HEK293 (cell line): ENCODE data around the gene SP3.

Experiments
- CTCF ChIA-PET: fragments of 350-600 bp; formaldehyde crosslinking; extraction: SDS; loops from one replicate; lab custom pipeline; 2021; ENCODE audit warnings: antibody characterized with exemption; lab: Yijun Ruan, JAX
- POLR2A ChIA-PET: fragments of 300-600 bp; formaldehyde crosslinking; extraction: SDS; loops from one replicate; lab custom pipeline; 2020; ENCODE audit warnings: antibody characterized with exemption, inconsistent platforms; lab: Yijun Ruan, JAX
- H3K27ac ChIP-seq: fragments of 200-500 bp; sonication (Bioruptor generic); 2 replicates; pipeline ENCODE4 v1.5.1; 2014; ENCODE audit warnings: low read depth, low read length, control low read depth, inconsistent platforms; ENCODE audit errors: extremely low read depth
- H3K36me3 ChIP-seq, 2 experiments: fragments of 200-500 bp in 1 of 2; sonication (Bioruptor generic) in 1 of 2; 1 replicate in 1 of 2; 2 replicates in 1 of 2; pipeline ENCODE4 v1.5.1; 2014 to 2017; ENCODE audit warnings: inconsistent platforms in 2 of 2, low read length in 2 of 2; ENCODE audit not compliant: control insufficient read depth in 2 of 2, insufficient read depth in 1 of 2
- H3K4me1 ChIP-seq: fragments of 200-500 bp; sonication (Bioruptor generic); 2 replicates; pipeline ENCODE4 v1.5.1; 2014; ENCODE audit warnings: mild to moderate bottlenecking, low read length, inconsistent platforms; ENCODE audit not compliant: control insufficient read depth, insufficient read depth
- H3K4me3 ChIP-seq: 2 replicates; pipeline ENCODE4 v1.5.1; 2011; ENCODE audit warnings: low read depth, mild to moderate bottlenecking, control low read depth, low read length, moderate library complexity
- H3K9me3 ChIP-seq: fragments of 200-500 bp; sonication (Bioruptor generic); 2 replicates; pipeline ENCODE4 v1.5.1; 2014; ENCODE audit warnings: low read depth, low read length, inconsistent platforms; ENCODE audit not compliant: control insufficient read depth, insufficient read depth
- KLF9 ChIP-seq: fragments of 450-650 bp; formaldehyde crosslinking; IDR thresholded peaks from 2 replicates; pipeline ENCODE4 v1.5.1; 2016; ENCODE audit warnings: missing biosample characterization, missing genetic modification characterization, low read depth
- TCF7L2 ChIP-seq: IDR thresholded peaks from 2 replicates; pipeline ENCODE4 v1.6.1; 2011; ENCODE audit warnings: low read depth, mild to moderate bottlenecking, inconsistent platforms, low read length, moderate library complexity, borderline replicate concordance
- TRIM28 ChIP-seq: IDR thresholded peaks from 2 replicates; pipeline ENCODE4 v1.6.1; 2011; ENCODE audit warnings: low read length, control low read depth, borderline replicate concordance
- ZNF133 ChIP-seq: fragments of 450-650 bp; formaldehyde crosslinking; IDR thresholded peaks from 2 replicates; pipeline ENCODE4 v1.5.1; 2016; ENCODE audit warnings: missing biosample characterization, missing genetic modification characterization
- ZNF202 ChIP-seq: fragments of 450-650 bp; formaldehyde crosslinking; IDR thresholded peaks from 2 replicates; pipeline ENCODE4 v1.5.1; 2016; ENCODE audit warnings: missing biosample characterization, missing genetic modification characterization, borderline replicate concordance
- ZNF37A ChIP-seq: fragments of 450-650 bp; IDR thresholded peaks from 2 replicates; pipeline ENCODE4 v1.5.1; 2018; ENCODE audit warnings: missing biosample characterization, missing genetic modification characterization
- ZNF843 ChIP-seq: fragments of 450-650 bp; formaldehyde crosslinking; IDR thresholded peaks from 2 replicates; pipeline ENCODE4 v1.5.1; 2016; ENCODE audit warnings: missing biosample characterization, missing genetic modification characterization
- TF ChIP-seq, protein P1 (sequence below): fragments of 450-650 bp; formaldehyde crosslinking; IDR thresholded peaks from 2 replicates; pipeline ENCODE4 v1.5.1; 2017; ENCODE audit warnings: missing biosample characterization, missing genetic modification characterization
- TF ChIP-seq, protein P2 (sequence below): fragments of 450-650 bp; formaldehyde crosslinking; IDR thresholded peaks from 2 replicates; pipeline ENCODE4 v1.5.0; 2017; ENCODE audit warnings: missing biosample characterization, missing genetic modification characterization, borderline replicate concordance
- TF ChIP-seq, protein P3 (sequence below): fragments of 450-650 bp; formaldehyde crosslinking; IDR thresholded peaks from 2 replicates; pipeline ENCODE4 v1.5.1; 2017; ENCODE audit warnings: missing biosample characterization, missing genetic modification characterization
- TF ChIP-seq, protein P4 (sequence below): fragments of 450-650 bp; formaldehyde crosslinking; IDR thresholded peaks from 2 replicates; pipeline ENCODE4 v1.5.1; 2016; ENCODE audit warnings: missing biosample characterization, missing genetic modification characterization
- TF ChIP-seq, protein P5 (sequence below): fragments of 450-650 bp; formaldehyde crosslinking; optimal IDR thresholded peaks from 2 replicates; pipeline ENCODE3; 2016; ENCODE audit warnings: missing biosample characterization, mild to moderate bottlenecking, missing genetic modification characterization

Gene SP3

DNA sequence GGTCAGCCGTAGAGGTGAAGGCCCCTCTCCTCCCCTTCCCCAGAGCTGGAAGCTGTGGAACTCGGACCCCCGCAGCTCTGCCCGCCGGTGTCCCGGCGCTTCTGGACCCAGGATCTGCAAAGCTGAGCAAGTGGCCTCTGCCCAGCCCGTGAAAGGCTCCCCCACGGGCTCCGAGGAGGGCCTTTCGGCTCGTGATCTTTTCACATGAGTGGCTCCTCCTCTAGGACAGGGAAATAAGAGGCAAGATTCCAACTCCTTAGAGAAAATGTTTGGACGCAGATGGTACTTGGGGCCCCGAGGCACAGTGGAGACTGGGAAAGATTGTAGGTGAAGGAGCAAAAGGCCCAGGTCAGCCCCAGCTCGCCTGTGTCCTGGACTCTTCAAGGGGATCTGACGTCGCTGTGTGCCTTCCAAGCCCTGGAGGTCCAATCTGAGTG is 48.2 kb upstream of the SP3 start (continued):
- TF ChIP-seq, protein P1, sequence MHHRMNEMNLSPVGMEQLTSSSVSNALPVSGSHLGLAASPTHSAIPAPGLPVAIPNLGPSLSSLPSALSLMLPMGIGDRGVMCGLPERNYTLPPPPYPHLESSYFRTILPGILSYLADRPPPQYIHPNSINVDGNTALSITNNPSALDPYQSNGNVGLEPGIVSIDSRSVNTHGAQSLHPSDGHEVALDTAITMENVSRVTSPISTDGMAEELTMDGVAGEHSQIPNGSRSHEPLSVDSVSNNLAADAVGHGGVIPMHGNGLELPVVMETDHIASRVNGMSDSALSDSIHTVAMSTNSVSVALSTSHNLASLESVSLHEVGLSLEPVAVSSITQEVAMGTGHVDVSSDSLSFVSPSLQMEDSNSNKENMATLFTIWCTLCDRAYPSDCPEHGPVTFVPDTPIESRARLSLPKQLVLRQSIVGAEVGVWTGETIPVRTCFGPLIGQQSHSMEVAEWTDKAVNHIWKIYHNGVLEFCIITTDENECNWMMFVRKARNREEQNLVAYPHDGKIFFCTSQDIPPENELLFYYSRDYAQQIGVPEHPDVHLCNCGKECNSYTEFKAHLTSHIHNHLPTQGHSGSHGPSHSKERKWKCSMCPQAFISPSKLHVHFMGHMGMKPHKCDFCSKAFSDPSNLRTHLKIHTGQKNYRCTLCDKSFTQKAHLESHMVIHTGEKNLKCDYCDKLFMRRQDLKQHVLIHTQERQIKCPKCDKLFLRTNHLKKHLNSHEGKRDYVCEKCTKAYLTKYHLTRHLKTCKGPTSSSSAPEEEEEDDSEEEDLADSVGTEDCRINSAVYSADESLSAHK (tag by site-specific recombination), result no peak
- TF ChIP-seq, protein P2, sequence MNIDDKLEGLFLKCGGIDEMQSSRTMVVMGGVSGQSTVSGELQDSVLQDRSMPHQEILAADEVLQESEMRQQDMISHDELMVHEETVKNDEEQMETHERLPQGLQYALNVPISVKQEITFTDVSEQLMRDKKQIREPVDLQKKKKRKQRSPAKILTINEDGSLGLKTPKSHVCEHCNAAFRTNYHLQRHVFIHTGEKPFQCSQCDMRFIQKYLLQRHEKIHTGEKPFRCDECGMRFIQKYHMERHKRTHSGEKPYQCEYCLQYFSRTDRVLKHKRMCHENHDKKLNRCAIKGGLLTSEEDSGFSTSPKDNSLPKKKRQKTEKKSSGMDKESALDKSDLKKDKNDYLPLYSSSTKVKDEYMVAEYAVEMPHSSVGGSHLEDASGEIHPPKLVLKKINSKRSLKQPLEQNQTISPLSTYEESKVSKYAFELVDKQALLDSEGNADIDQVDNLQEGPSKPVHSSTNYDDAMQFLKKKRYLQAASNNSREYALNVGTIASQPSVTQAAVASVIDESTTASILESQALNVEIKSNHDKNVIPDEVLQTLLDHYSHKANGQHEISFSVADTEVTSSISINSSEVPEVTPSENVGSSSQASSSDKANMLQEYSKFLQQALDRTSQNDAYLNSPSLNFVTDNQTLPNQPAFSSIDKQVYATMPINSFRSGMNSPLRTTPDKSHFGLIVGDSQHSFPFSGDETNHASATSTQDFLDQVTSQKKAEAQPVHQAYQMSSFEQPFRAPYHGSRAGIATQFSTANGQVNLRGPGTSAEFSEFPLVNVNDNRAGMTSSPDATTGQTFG, result no peak
- TF ChIP-seq TCF7L2, result no peak
- TF ChIP-seq ZNF133 (tag by site-specific recombination), result no peak
- TF ChIP-seq TRIM28, result no peak
- no peak for TF ChIP-seq ZNF37A (tag by site-specific recombination)
- no peak for TF ChIP-seq KLF9 (tag by site-specific recombination)
- TF ChIP-seq, protein P3, sequence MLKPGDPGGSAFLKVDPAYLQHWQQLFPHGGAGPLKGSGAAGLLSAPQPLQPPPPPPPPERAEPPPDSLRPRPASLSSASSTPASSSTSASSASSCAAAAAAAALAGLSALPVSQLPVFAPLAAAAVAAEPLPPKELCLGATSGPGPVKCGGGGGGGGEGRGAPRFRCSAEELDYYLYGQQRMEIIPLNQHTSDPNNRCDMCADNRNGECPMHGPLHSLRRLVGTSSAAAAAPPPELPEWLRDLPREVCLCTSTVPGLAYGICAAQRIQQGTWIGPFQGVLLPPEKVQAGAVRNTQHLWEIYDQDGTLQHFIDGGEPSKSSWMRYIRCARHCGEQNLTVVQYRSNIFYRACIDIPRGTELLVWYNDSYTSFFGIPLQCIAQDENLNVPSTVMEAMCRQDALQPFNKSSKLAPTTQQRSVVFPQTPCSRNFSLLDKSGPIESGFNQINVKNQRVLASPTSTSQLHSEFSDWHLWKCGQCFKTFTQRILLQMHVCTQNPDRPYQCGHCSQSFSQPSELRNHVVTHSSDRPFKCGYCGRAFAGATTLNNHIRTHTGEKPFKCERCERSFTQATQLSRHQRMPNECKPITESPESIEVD (tag by site-specific recombination), result no peak
- TF ChIP-seq, protein P4, sequence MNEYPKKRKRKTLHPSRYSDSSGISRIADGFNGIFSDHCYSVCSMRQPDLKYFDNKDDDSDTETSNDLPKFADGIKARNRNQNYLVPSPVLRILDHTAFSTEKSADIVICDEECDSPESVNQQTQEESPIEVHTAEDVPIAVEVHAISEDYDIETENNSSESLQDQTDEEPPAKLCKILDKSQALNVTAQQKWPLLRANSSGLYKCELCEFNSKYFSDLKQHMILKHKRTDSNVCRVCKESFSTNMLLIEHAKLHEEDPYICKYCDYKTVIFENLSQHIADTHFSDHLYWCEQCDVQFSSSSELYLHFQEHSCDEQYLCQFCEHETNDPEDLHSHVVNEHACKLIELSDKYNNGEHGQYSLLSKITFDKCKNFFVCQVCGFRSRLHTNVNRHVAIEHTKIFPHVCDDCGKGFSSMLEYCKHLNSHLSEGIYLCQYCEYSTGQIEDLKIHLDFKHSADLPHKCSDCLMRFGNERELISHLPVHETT (tag by site-specific recombination), result no peak
- TF ChIP-seq, protein P5, sequence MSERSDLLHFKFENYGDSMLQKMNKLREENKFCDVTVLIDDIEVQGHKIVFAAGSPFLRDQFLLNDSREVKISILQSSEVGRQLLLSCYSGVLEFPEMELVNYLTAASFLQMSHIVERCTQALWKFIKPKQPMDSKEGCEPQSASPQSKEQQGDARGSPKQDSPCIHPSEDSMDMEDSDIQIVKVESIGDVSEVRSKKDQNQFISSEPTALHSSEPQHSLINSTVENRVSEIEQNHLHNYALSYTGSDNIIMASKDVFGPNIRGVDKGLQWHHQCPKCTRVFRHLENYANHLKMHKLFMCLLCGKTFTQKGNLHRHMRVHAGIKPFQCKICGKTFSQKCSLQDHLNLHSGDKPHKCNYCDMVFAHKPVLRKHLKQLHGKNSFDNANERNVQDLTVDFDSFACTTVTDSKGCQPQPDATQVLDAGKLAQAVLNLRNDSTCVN (tag by site-specific recombination), result no peak

DNA sequence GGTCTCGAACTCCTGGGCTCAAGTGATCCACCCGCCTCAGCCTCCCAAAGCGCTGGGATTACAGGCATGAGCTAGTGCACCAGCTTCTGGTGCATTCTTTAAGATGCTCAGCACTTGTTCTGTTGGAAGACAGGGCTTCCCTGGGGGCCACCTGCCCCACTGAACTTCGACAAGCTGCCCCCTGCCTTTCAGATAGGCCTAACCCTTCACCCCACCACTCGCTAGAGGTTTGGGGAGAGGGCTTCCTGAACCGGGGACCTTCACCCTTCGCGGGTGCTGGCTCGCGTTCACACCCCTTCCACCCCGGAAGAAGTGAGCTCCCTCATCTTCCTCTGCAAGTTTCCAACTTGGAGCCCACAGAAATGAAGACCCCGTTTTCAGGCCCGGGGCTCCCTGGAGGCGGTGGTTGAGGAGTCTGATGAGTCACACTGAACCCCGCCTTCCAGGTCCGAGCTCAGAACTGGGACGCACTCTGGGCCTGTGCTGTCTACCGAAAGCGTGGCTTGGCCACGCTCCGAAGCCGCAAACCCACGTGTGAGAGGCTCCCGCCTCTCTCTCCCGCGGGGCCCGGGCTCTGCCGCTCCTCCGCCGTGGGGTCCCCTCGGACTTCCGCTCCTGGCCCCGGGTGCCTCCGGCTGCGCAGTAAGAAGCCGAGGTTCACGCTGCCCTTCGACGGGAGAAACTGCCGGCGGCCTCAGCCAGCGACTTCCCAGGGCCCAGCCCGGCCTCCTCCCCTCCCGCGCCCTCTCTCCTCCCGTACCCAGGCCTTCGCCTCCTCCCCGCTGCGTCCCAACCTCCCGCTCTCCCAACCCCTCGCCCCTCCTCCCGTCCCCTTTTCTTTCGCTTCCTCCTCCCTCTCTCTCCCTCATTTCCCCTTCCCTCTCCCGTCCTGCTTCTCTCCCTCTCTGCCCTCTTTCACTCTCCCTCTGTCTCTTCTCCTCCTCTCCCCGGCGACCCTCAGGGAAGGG is 47.5 kb upstream of the SP3 start:
- ChIA-PET CTCF (no interaction called here), POLR2A (no interaction called here)
- Histone ChIP-seq H3K27ac (no peak overlapping the region), H3K4me3 (no peak overlapping the region), H3K9me3 (no peaks in the 10 kb centered on the region), H3K36me3 (no peaks in the 10 kb centered on the region), H3K4me1 (0 out of 2 replicates have a peak, but pooled peaks cover 4% of the 10 kb centered on the region)
- TF ChIP-seq ZNF202 (tag by site-specific recombination) (peak; percentile 77; the same call in 1 of the 2 replicates), ZNF843 (tag by site-specific recombination) (no peak)
